Neural progenitor cell (in vitro differentiated cells): ENCODE measurements around the gene FRMPD4. TPM values are rescaled to one million over a fixed set of nuclear protein-coding genes. Genes with fewer than 3 reads are reported as not detected.

ENCODE experiments used
- DNase-seq: peaks from one replicate; pipeline ENCODE4 v3.0.0-alpha.2; 2016; ENCODE audit warnings: low spot score
- H2AFZ ChIP-seq: fragments of 200-600 bp; sonication (generic); replicated peaks from 2 replicates; pipeline ENCODE4 v1.6.1; 2016; ENCODE audit warnings: antibody characterized with exemption
- H3F3A ChIP-seq: fragments of 200-600 bp; sonication (generic); 2 replicates; pipeline ENCODE4 v1.6.1; 2016; ENCODE audit warnings: antibody characterized with exemption, low read depth
- H3K27ac ChIP-seq: fragments of 200-600 bp; sonication (generic); 2 replicates; pipeline ENCODE4 v1.5.1; 2016; ENCODE audit warnings: mild to moderate bottlenecking
- H3K27me3 ChIP-seq: fragments of 200-600 bp; sonication (generic); 2 replicates; pipeline ENCODE4 v1.6.1; 2016; ENCODE audit warnings: mild to moderate bottlenecking, moderate library complexity
- H3K36me3 ChIP-seq: fragments of 200-600 bp; sonication (generic); 2 replicates; pipeline ENCODE4 v1.5.1; 2016
- H3K4me1 ChIP-seq: fragments of 200-600 bp; sonication (generic); 2 replicates; pipeline ENCODE4 v1.6.1; 2016; ENCODE audit warnings: mixed run types
- H3K4me2 ChIP-seq: fragments of 200-600 bp; sonication (generic); 2 replicates; pipeline ENCODE4 v1.6.1; 2016
- H3K4me3 ChIP-seq: fragments of 200-600 bp; sonication (generic); 2 replicates; pipeline ENCODE4 v1.5.1; 2016
- H3K79me2 ChIP-seq: fragments of 200-600 bp; sonication (generic); 2 replicates; pipeline ENCODE4 v1.6.1; 2016; ENCODE audit warnings: low read depth
- H3K9ac ChIP-seq: fragments of 200-600 bp; sonication (generic); 2 replicates; pipeline ENCODE4 v1.6.1; 2016
- H3K9me3 ChIP-seq: fragments of 200-600 bp; sonication (generic); 2 replicates; pipeline ENCODE4 v1.5.1; 2016; ENCODE audit warnings: low read depth
- H4K20me1 ChIP-seq: fragments of 200-600 bp; sonication (generic); 2 replicates; pipeline ENCODE4 v1.6.1; 2016; ENCODE audit warnings: low read depth
- H3K27ac Mint-ChIP-seq: 3 replicates; pipeline ENCODE4 v1.8.0; 2021; ENCODE audit warnings: mixed read lengths
- H3K27me3 Mint-ChIP-seq: 2 replicates; pipeline ENCODE4 v1.8.0; 2022; ENCODE audit warnings: low read depth, mild to moderate bottlenecking, inconsistent platforms, moderate library complexity, mixed read lengths; ENCODE audit not compliant: insufficient read depth
- H3K36me3 Mint-ChIP-seq: 3 replicates; pipeline ENCODE4 v1.8.0; 2021; ENCODE audit warnings: mixed read lengths
- H3K4me1 Mint-ChIP-seq: 3 replicates; pipeline ENCODE4 v1.8.0; 2021; ENCODE audit warnings: mixed read lengths
- H3K4me3 Mint-ChIP-seq: 3 replicates; pipeline ENCODE4 v1.8.0; 2021; ENCODE audit warnings: mild to moderate bottlenecking, moderate library complexity, mixed read lengths
- H3K9me3 Mint-ChIP-seq: 3 replicates; pipeline ENCODE4 v1.8.0; 2020; ENCODE audit warnings: mixed read lengths
- EZH2 ChIP-seq: fragments of 200-600 bp; sonication (generic); IDR thresholded peaks from 2 replicates; pipeline ENCODE4 v1.6.1; 2017; ENCODE audit warnings: antibody characterized with exemption, mild to moderate bottlenecking, moderate library complexity
- EZH2phosphoT487 ChIP-seq: fragments of 200-600 bp; sonication (generic); IDR thresholded peaks from 2 replicates; pipeline ENCODE4 v1.6.1; 2017; ENCODE audit warnings: antibody characterized with exemption
- total RNA-seq: library from RNA; depleted of rRNA; stranded (reverse); fragments of >200 nt; gene quantifications from 2 replicates; pipeline ENCODE4 v1.2.3, GENCODE V29; 2015; ENCODE audit warnings: low replicate concordance
- TF ChIP-seq, protein P1 (sequence below): fragments of 200-600 bp; sonication (generic); IDR thresholded peaks from 2 replicates; pipeline ENCODE4 v1.5.1; 2017; ENCODE audit warnings: antibody characterized with exemption, mild to moderate bottlenecking

The FRMPD4 gene
- total RNA-seq, 1 donor from 2014 or later, result not detected

DNA sequence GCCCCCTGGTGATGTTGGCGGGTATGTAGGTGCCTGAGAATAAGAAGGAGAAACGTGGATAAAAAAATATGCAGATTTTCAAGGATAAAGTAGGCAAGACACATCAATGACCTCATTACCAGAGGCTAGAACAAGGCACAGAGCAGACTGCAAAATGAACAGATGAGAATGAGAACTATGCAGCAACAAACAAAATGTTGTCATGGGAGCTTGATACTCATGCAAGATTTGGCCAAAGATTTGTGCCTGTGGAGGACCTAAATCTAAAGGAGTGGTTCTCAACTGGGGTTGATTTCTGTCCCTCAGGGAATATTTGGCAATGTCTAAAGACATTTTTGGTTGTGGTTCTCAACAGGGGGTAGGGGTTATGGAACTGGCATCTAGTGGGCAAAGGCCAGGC is 177.3 kb downstream of the FRMPD4 start:
- no peak overlapping the region for H3K4me2 ChIP-seq
- no peak overlapping the region for H3K4me3 ChIP-seq
- H3K79me2 ChIP-seq, result no peaks in the 10 kb centered on the region
- Mint-ChIP-seq H3K27ac (no peak overlapping the region), H3K9me3 (peaks cover 4% of the 10 kb centered on the region), H3K4me1 (no peaks in the 10 kb centered on the region), H3K27me3 (peaks cover 3% of the 10 kb centered on the region), H3K4me3 (no peak overlapping the region), H3K36me3 (no peaks in the 10 kb centered on the region)
- no peak overlapping the region for H3K27ac ChIP-seq
- H3K36me3 ChIP-seq, result no peaks in the 10 kb centered on the region
- no peaks in the 10 kb centered on the region for H3F3A ChIP-seq
- peaks cover 2% of the 10 kb centered on the region for H3K9me3 ChIP-seq
- DNase-seq, result no peak
- no peaks in the 10 kb centered on the region for H4K20me1 ChIP-seq
- no peaks in the 10 kb centered on the region for H3K4me1 ChIP-seq
- H2AFZ ChIP-seq, result no peak overlapping the region
- H3K27me3 ChIP-seq, result no peaks in the 10 kb centered on the region
- H3K9ac ChIP-seq, result no peak overlapping the region
- TF ChIP-seq EZH2phosphoT487 (no peak), EZH2 (no peak)
- TF ChIP-seq, protein P1, sequence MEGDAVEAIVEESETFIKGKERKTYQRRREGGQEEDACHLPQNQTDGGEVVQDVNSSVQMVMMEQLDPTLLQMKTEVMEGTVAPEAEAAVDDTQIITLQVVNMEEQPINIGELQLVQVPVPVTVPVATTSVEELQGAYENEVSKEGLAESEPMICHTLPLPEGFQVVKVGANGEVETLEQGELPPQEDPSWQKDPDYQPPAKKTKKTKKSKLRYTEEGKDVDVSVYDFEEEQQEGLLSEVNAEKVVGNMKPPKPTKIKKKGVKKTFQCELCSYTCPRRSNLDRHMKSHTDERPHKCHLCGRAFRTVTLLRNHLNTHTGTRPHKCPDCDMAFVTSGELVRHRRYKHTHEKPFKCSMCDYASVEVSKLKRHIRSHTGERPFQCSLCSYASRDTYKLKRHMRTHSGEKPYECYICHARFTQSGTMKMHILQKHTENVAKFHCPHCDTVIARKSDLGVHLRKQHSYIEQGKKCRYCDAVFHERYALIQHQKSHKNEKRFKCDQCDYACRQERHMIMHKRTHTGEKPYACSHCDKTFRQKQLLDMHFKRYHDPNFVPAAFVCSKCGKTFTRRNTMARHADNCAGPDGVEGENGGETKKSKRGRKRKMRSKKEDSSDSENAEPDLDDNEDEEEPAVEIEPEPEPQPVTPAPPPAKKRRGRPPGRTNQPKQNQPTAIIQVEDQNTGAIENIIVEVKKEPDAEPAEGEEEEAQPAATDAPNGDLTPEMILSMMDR, result no peak

DNA sequence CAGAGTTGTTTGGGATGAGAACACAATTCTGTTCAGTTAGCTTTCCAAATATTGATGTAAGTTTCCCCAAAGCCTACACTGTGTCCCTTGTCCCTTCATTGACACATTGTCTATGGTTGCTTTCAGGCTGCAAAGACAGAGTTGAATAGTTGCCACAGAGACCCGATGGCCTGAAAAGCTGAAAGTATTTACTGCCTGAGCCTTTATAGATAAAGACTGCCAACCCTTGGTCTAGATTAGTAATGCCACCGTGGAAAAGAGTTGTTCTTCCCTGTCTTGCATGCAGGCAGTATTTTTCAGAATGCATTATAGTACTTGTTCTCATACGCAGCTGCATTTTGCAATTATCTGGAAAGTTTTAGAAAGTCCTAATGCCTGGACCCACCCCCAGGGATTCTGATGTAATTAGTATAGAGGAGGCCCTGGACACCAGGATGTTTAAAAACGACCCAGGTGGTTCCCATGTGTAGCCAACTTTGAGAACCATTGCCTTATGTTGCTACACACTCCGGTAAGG is 180.8 kb downstream of the FRMPD4 start:
- H3K9me3 Mint-ChIP-seq, result peaks cover 4% of the 10 kb centered on the region
- no peaks in the 10 kb centered on the region for H3K4me1 Mint-ChIP-seq
- H3K27ac Mint-ChIP-seq, result no peak overlapping the region
- Histone ChIP-seq H3F3A (no peaks in the 10 kb centered on the region), H3K9me3 (peaks cover 3% of the 10 kb centered on the region), H3K79me2 (no peaks in the 10 kb centered on the region), H4K20me1 (no peaks in the 10 kb centered on the region), H3K9ac (no peak overlapping the region), H3K4me1 (no peaks in the 10 kb centered on the region), H2AFZ (no peak overlapping the region), H3K27ac (no peak overlapping the region), H3K27me3 (no peaks in the 10 kb centered on the region), H3K4me2 (no peak overlapping the region), H3K4me3 (no peak overlapping the region), H3K36me3 (no peaks in the 10 kb centered on the region)
- H3K27me3 Mint-ChIP-seq, result no peaks in the 10 kb centered on the region
- no peaks in the 10 kb centered on the region for H3K36me3 Mint-ChIP-seq
- no peak overlapping the region for H3K4me3 Mint-ChIP-seq
- TF ChIP-seq EZH2phosphoT487, result no peak
- no peak for TF ChIP-seq EZH2
- TF ChIP-seq, protein P1, result peak; percentile 29
- DNase-seq, result peak; percentile 24

DNA sequence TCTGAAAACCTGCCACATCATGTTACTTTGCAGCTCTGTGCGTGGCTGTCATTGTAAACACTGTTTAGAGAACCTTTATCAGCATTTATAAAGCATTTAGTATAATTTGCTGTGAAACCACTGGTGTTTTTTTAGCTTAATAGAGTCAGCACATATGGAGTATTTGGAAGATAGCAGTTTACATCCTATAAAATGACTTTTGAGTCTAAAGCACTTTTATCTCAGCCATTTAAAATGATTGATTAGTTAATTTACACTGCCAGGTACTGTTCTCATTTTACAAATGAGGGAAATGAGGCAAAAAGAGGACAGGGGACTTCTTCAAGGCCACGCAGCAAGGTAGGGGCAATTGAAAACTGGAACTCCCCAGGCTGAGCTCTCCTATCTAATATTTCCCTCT is 181.7 kb downstream of the FRMPD4 start:
- H3K4me2 ChIP-seq, result no peak overlapping the region
- Mint-ChIP-seq H3K4me3 (no peak overlapping the region), H3K27ac (no peak overlapping the region)

More for the DNA sequence above, 181.7 kb downstream of the FRMPD4 start:
- Histone ChIP-seq H3K27ac (no peak overlapping the region), H3K4me3 (no peak overlapping the region), H3K9ac (no peak overlapping the region), H3K36me3 (no peaks in the 10 kb centered on the region), H2AFZ (no peak overlapping the region), H3K27me3 (no peaks in the 10 kb centered on the region), H3F3A (no peaks in the 10 kb centered on the region), H3K79me2 (no peaks in the 10 kb centered on the region), H3K9me3 (peaks cover 3% of the 10 kb centered on the region), H4K20me1 (no peaks in the 10 kb centered on the region), H3K4me1 (no peaks in the 10 kb centered on the region)
- peaks cover 4% of the 10 kb centered on the region for H3K9me3 Mint-ChIP-seq
- H3K36me3 Mint-ChIP-seq, result no peaks in the 10 kb centered on the region
- H3K27me3 Mint-ChIP-seq, result no peaks in the 10 kb centered on the region
- TF ChIP-seq, protein P1, result no peak
- TF ChIP-seq EZH2phosphoT487, result no peak
- TF ChIP-seq EZH2, result no peak
- DNase-seq, result no peak
- no peaks in the 10 kb centered on the region for H3K4me1 Mint-ChIP-seq
